Gastrocnemius medialis (tissue), 4 donors: Measurements from ENCODE around the gene VTCN1.

Source experiments
- POLR2A ChIP-seq, 2 donors: fragments of 450-650 bp; IDR thresholded peaks; one replicate each; pipeline ENCODE4 v1.6.1; 2017; ENCODE audit warnings: antibody characterized with exemption in 2 of 2, mild to moderate bottlenecking in 2 of 2, moderate library complexity in 2 of 2
- TF ChIP-seq, protein P1 (sequence below), 5 experiments: fragments of 450-650 bp in 3 of 5; fragments of 200-600 bp in 2 of 5; sonication (generic) in 2 of 5; IDR thresholded peaks in 4 of 5; conservative IDR thresholded peaks in 1 of 5; 1 replicate in 4 of 5; 2 replicates in 1 of 5; pipeline ENCODE4 v1.5.1; 2016 to 2019; ENCODE audit warnings: antibody characterized with exemption in 5 of 5, mild to moderate bottlenecking in 3 of 5, moderate library complexity in 3 of 5

DNA sequence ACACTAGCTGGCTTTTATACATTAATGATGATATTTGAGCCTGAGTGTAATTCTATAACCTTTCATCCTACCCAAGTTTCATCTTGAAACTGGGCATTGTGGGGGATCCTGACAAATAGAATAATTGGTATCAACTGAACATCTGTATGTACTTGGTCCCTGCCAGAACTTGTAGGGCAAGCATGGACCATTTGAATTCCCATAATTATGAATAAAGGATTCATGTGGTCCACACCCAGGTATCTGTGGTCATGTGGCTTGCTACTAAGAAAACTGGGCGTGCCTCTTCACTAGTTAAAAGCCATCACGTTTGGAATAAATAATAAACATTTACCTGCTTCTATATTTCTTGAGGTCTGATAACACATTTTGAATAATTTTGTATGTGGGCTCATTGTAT is 20.6 kb upstream of the VTCN1 start:
- TF ChIP-seq, protein P1, sequence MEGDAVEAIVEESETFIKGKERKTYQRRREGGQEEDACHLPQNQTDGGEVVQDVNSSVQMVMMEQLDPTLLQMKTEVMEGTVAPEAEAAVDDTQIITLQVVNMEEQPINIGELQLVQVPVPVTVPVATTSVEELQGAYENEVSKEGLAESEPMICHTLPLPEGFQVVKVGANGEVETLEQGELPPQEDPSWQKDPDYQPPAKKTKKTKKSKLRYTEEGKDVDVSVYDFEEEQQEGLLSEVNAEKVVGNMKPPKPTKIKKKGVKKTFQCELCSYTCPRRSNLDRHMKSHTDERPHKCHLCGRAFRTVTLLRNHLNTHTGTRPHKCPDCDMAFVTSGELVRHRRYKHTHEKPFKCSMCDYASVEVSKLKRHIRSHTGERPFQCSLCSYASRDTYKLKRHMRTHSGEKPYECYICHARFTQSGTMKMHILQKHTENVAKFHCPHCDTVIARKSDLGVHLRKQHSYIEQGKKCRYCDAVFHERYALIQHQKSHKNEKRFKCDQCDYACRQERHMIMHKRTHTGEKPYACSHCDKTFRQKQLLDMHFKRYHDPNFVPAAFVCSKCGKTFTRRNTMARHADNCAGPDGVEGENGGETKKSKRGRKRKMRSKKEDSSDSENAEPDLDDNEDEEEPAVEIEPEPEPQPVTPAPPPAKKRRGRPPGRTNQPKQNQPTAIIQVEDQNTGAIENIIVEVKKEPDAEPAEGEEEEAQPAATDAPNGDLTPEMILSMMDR (IDR thresholded peaks at IDR 0.05 in 4 of 5, conservative IDR thresholded peaks at IDR 0.05 in 1 of 5), result no peak
- no peak for TF ChIP-seq POLR2A (IDR thresholded peaks at IDR 0.05)
